IMR-90 (cell line): ENCODE data around the gene PCNX2. TPM values are rescaled to one million over a fixed set of nuclear protein-coding genes. Genes with fewer than 3 reads are reported as not detected.
A peak's percentile ranks its signal among the peaks of the same experiment; 100 is the strongest.

Experiments used
- ATAC-seq: fragments of 200-7000 bp; cut with Tn5 transposase; 2 replicates; pipeline ENCODE4 v1.9.1; 2020; ENCODE audit warnings: low read depth, mild to moderate bottlenecking, moderate library complexity
- BruUV-seq: library from RNA; stranded (reverse); fragments of 400-500 nt; replicated peaks from 2 replicates; lab custom pipeline; 2021; lab: Mats Ljungman, UMichigan
- CTCF ChIA-PET: fragments of 300-600 bp; formaldehyde crosslinking; extraction: SDS; loops from one replicate; lab custom pipeline; 2021; ENCODE audit warnings: antibody characterized with exemption; lab: Yijun Ruan, JAX
- POLR2A ChIA-PET: fragments of 300-600 bp; sonication (Branson Sonifier 250); formaldehyde crosslinking; loops from one replicate; lab custom pipeline; 2022; ENCODE audit warnings: antibody characterized with exemption; ENCODE audit not compliant: unreplicated experiment; lab: Charles Lee
- DNase-seq: peaks from one replicate; pipeline ENCODE4 v3.0.0; 2013
- H2AFZ ChIP-seq: replicated peaks from 2 replicates; pipeline ENCODE3; 2013; ENCODE audit warnings: low read length, mild to moderate bottlenecking; ENCODE audit not compliant: poor library complexity
- H2AK5ac ChIP-seq: 2 replicates; pipeline ENCODE4 v1.6.1; 2013; ENCODE audit warnings: low read depth, low read length, inconsistent platforms
- H2AK9ac ChIP-seq: replicated peaks from 2 replicates; pipeline ENCODE3; 2013; ENCODE audit warnings: mild to moderate bottlenecking, low read depth, low read length, moderate library complexity; ENCODE audit not compliant: poor library complexity
- H2BK120ac ChIP-seq: 2 replicates; pipeline ENCODE4 v1.6.1; 2013; ENCODE audit warnings: low read depth, low read length, inconsistent platforms
- H2BK15ac ChIP-seq: 3 replicates; pipeline ENCODE4 v1.6.1; 2013; ENCODE audit warnings: low read depth, low read length, inconsistent platforms
- H2BK20ac ChIP-seq: 2 replicates; pipeline ENCODE4 v1.6.1; 2013; ENCODE audit warnings: low read depth, mild to moderate bottlenecking, inconsistent platforms, low read length, moderate library complexity
- H2BK5ac ChIP-seq: 2 replicates; pipeline ENCODE4 v1.6.1; 2013; ENCODE audit warnings: mild to moderate bottlenecking, low read depth, low read length, inconsistent platforms; ENCODE audit not compliant: poor library complexity, severe bottlenecking
- H3K14ac ChIP-seq: replicated peaks from 2 replicates; pipeline ENCODE4 v1.6.1; 2013; ENCODE audit warnings: low read depth, low read length, inconsistent platforms
- H3K18ac ChIP-seq: 2 replicates; pipeline ENCODE4 v1.6.1; 2013; ENCODE audit warnings: low read depth, low read length, control low read depth
- H3K23ac ChIP-seq: 2 replicates; pipeline ENCODE4 v1.6.1; 2013; ENCODE audit warnings: low read depth, low read length, inconsistent platforms
- H3K27ac ChIP-seq: 2 replicates; pipeline ENCODE4 v1.5.1; 2013; ENCODE audit warnings: mild to moderate bottlenecking, control low read depth, low read length; ENCODE audit not compliant: insufficient read depth
- H3K27me3 ChIP-seq: 2 replicates; pipeline ENCODE4 v1.6.1; 2013; ENCODE audit warnings: low read length; ENCODE audit not compliant: control insufficient read depth, insufficient read depth
- H3K36me3 ChIP-seq: 2 replicates; pipeline ENCODE4 v1.6.1; 2013; ENCODE audit warnings: low read length, mixed read lengths; ENCODE audit not compliant: control insufficient read depth, insufficient read depth
- H3K4ac ChIP-seq: 2 replicates; pipeline ENCODE4 v1.6.1; 2013; ENCODE audit warnings: low read depth, low read length, inconsistent platforms
- H3K4me1 ChIP-seq: 2 replicates; pipeline ENCODE4 v1.6.1; 2013; ENCODE audit warnings: low read length, mixed read lengths; ENCODE audit not compliant: control insufficient read depth, insufficient read depth
- H3K4me2 ChIP-seq: 2 replicates; pipeline ENCODE4 v1.6.1; 2013; ENCODE audit warnings: low read depth, mild to moderate bottlenecking, control low read depth, low read length, moderate library complexity
- H3K4me3 ChIP-seq: 2 replicates; pipeline ENCODE4 v1.5.1; 2013; ENCODE audit warnings: low read depth, mild to moderate bottlenecking, control low read depth, low read length, moderate library complexity; ENCODE audit not compliant: insufficient read depth
- H3K56ac ChIP-seq: 2 replicates; pipeline ENCODE4 v1.6.1; 2013; ENCODE audit warnings: low read length, inconsistent platforms; ENCODE audit not compliant: insufficient read depth; ENCODE audit errors: extremely low read depth
- H3K79me1 ChIP-seq, 2 experiments: 2 replicates each; pipeline ENCODE4 v1.6.1; 2013; ENCODE audit warnings: low read length in 2 of 2, inconsistent platforms in 1 of 2, low read depth in 1 of 2
- H3K9ac ChIP-seq: 2 replicates; pipeline ENCODE4 v1.6.1; 2013; ENCODE audit warnings: low read depth, low read length, control low read depth
- H3K9me1 ChIP-seq: 2 replicates; pipeline ENCODE4 v1.6.1; 2013; ENCODE audit warnings: low read length, inconsistent platforms; ENCODE audit not compliant: insufficient read depth
- H3K9me3 ChIP-seq: 2 replicates; pipeline ENCODE4 v1.6.1; 2013; ENCODE audit warnings: low read length; ENCODE audit not compliant: control insufficient read depth, insufficient read depth
- H4K20me1 ChIP-seq: 2 replicates; pipeline ENCODE4 v1.6.1; 2013; ENCODE audit warnings: low read length, inconsistent platforms; ENCODE audit not compliant: insufficient read depth
- H4K5ac ChIP-seq: 2 replicates; pipeline ENCODE4 v1.6.1; 2013; ENCODE audit warnings: mild to moderate bottlenecking, low read depth, low read length, control low read depth
- H4K8ac ChIP-seq, 2 experiments: 2 replicates each; pipeline ENCODE4 v1.6.1; 2013; ENCODE audit warnings: low read depth in 2 of 2, low read length in 2 of 2, control low read depth in 1 of 2, inconsistent platforms in 1 of 2
- H4K91ac ChIP-seq: 2 replicates; pipeline ENCODE4 v1.6.1; 2013; ENCODE audit warnings: low read depth, low read length, inconsistent platforms; ENCODE audit not compliant: insufficient read depth
- BHLHE40 ChIP-seq: fragments of 150-350 bp; IDR thresholded peaks from 2 replicates; pipeline ENCODE4 v1.6.1; 2016; ENCODE audit warnings: mild to moderate bottlenecking, low read depth, low read length
- CEBPB ChIP-seq: IDR thresholded peaks from 2 replicates; pipeline ENCODE4 v1.6.1; 2012; ENCODE audit warnings: low read depth, low read length, improper control_type of control experiment
- CHD1 ChIP-seq: IDR thresholded peaks from 2 replicates; pipeline ENCODE4 v1.6.1; 2012; ENCODE audit warnings: low read depth, low read length, improper control_type of control experiment
- MAFK ChIP-seq: IDR thresholded peaks from 2 replicates; pipeline ENCODE4 v1.6.1; 2012; ENCODE audit warnings: low read depth, low read length, improper control_type of control experiment
- MAZ ChIP-seq: IDR thresholded peaks from 2 replicates; pipeline ENCODE4 v1.6.1; 2012; ENCODE audit warnings: low read depth, mild to moderate bottlenecking, low read length, improper control_type of control experiment, moderate library complexity, borderline replicate concordance
- MXI1 ChIP-seq: IDR thresholded peaks from 2 replicates; pipeline ENCODE4 v1.6.1; 2012; ENCODE audit warnings: low read depth, mild to moderate bottlenecking, low read length, moderate library complexity, borderline replicate concordance
- POLR2A ChIP-seq: IDR thresholded peaks from 2 replicates; pipeline ENCODE4 v1.6.1; 2012; ENCODE audit warnings: mild to moderate bottlenecking, low read depth, low read length
- RFX5 ChIP-seq: IDR thresholded peaks from 2 replicates; pipeline ENCODE4 v1.8.0; 2012; ENCODE audit warnings: low read depth, mild to moderate bottlenecking, low read length, moderate library complexity
- SMC3 ChIP-seq: fragments of 150-350 bp; IDR thresholded peaks from 2 replicates; pipeline ENCODE4 v1.6.1; 2016; ENCODE audit warnings: low read depth, mild to moderate bottlenecking, antibody characterized with exemption, low read length, moderate library complexity
- WGBS, 2 experiments: methylation state at CpG; one replicate each; pipeline versions ENCODE4 v1.1.5 to v1.1.7; 2013; ENCODE audit warnings: missing lambda C conversion rate in 2 of 2; ENCODE audit not compliant: insufficient read length in 1 of 2; ENCODE audit errors: extremely low coverage in 2 of 2; 5-methylcytosine and 5-hydroxymethylcytosine counted together
- dilution Hi-C: fragments of 300-500 bp; cut with HindIII; formaldehyde crosslinking; loops from one replicate; pipeline ENCODE4 v1.14.3; 2018; ENCODE audit warnings: low sequenced_read_pairs; ENCODE audit not compliant: unreplicated experiment
- in situ Hi-C: fragments of 300-500 bp; cut with MboI; formaldehyde crosslinking; loops from 3 replicates; pipeline ENCODE4 v1.14.3; 2019; ENCODE audit warnings: low sequenced_read_pairs, inconsistent platforms, mixed read lengths
- intact Hi-C: fragments of 100-400 bp; cut with micrococcal nuclease; formaldehyde crosslinking; loops from 2 replicates; pipeline ENCODE4 v1.10.0; 2022
- polyA plus RNA-seq, 3 experiments: library from polyadenylated mRNA; depleted of rRNA; stranded (reverse); fragments of >200 nt; gene quantifications; 2 replicates each; pipeline ENCODE4 v1.2.3, GENCODE V29; 2012; ENCODE audit warnings: low replicate concordance in 1 of 3
- total RNA-seq: library from RNA; depleted of rRNA; stranded (reverse); fragments of >200 nt; gene quantifications from 2 replicates; pipeline ENCODE4 v1.2.3, GENCODE V29; 2012
- TF ChIP-seq, protein P1 (sequence below): conservative IDR thresholded peaks from 2 replicates; pipeline ENCODE4 v1.5.1; 2012; ENCODE audit warnings: mild to moderate bottlenecking, low read depth, low read length, improper control_type of control experiment
- TF ChIP-seq, protein P2 (sequence below): fragments of 150-350 bp; IDR thresholded peaks from 2 replicates; pipeline ENCODE4 v1.6.1; 2017; ENCODE audit warnings: mild to moderate bottlenecking, antibody characterized with exemption, low read length, low read depth
- TF ChIP-seq, protein P3 (sequence below): fragments of 150-350 bp; IDR thresholded peaks from 2 replicates; pipeline ENCODE4 v1.6.1; 2016; ENCODE audit warnings: low read depth, mild to moderate bottlenecking, low read length, moderate library complexity, borderline replicate concordance

Gene PCNX2
- total and polyA plus RNA-seq, 2 of the 4 experiments (the other 2 are of a cell fraction) = 15.9 to 22.6 TPM

DNA sequence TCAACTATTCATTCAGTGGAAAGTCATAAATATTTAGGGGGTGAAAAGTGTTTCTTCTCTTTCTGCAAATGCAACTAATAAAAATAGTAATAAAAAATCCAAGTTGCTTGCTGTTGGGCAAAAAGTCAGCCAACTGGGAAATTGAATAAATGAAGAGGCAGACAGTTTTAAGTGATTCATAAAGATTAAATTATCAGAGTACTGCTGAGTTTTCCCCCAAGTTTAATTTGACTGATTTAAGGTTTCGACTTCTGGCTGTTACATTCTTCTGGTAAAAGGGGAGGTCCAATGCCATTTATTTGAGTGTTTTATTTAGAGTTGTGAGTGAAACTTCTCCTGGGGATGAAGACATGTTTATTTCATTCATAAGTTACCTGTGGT lies 219.6 kb downstream of the PCNX2 start:
- Histone ChIP-seq H4K20me1 (no peaks in the 10 kb centered on the region), H2AK5ac (no peak overlapping the region), H2BK5ac (no peak overlapping the region), H3K4ac (no peak overlapping the region), H3K4me2 (no peak overlapping the region), H4K8ac (no peak overlapping the region), H4K91ac (no peak overlapping the region), H3K9ac (no peak overlapping the region), H3K56ac (no peak overlapping the region), H3K27ac (no peak overlapping the region), H2BK120ac (no peak overlapping the region), H3K79me1 (no peaks in the 10 kb centered on the region), H3K9me3 (peaks cover 3% of the 10 kb centered on the region), H2BK15ac (no peak overlapping the region), H2AK9ac (no peak overlapping the region), H3K4me3 (no peak overlapping the region), H3K36me3 (no peaks in the 10 kb centered on the region), H3K18ac (peak overlapping the region; percentile 29), H2AFZ (no peak overlapping the region), H3K23ac (no peak overlapping the region), H3K9me1 (no peaks in the 10 kb centered on the region), H2BK20ac (no peak overlapping the region), H4K5ac (no peak overlapping the region), H3K14ac (no peak overlapping the region), H3K27me3 (peaks cover 6% of the 10 kb centered on the region), H3K4me1 (peaks cover 9% of the 10 kb centered on the region)
- ChIA-PET POLR2A (no interaction called here), CTCF (interaction anchor here (0.6 kb wide), 1 partner anchor 31 kb away, joined by 3 read pairs; no protein-coding TSS in a partner anchor)
- TF ChIP-seq RFX5 = no peak
- TF ChIP-seq, protein P1, sequence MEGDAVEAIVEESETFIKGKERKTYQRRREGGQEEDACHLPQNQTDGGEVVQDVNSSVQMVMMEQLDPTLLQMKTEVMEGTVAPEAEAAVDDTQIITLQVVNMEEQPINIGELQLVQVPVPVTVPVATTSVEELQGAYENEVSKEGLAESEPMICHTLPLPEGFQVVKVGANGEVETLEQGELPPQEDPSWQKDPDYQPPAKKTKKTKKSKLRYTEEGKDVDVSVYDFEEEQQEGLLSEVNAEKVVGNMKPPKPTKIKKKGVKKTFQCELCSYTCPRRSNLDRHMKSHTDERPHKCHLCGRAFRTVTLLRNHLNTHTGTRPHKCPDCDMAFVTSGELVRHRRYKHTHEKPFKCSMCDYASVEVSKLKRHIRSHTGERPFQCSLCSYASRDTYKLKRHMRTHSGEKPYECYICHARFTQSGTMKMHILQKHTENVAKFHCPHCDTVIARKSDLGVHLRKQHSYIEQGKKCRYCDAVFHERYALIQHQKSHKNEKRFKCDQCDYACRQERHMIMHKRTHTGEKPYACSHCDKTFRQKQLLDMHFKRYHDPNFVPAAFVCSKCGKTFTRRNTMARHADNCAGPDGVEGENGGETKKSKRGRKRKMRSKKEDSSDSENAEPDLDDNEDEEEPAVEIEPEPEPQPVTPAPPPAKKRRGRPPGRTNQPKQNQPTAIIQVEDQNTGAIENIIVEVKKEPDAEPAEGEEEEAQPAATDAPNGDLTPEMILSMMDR = no peak
- TF ChIP-seq CHD1 = no peak
- no peak for TF ChIP-seq SMC3
- no peak for TF ChIP-seq POLR2A
- TF ChIP-seq BHLHE40 = no peak
- TF ChIP-seq, protein P2, sequence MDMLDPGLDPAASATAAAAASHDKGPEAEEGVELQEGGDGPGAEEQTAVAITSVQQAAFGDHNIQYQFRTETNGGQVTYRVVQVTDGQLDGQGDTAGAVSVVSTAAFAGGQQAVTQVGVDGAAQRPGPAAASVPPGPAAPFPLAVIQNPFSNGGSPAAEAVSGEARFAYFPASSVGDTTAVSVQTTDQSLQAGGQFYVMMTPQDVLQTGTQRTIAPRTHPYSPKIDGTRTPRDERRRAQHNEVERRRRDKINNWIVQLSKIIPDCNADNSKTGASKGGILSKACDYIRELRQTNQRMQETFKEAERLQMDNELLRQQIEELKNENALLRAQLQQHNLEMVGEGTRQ = no peak
- TF ChIP-seq MXI1 = no peak
- TF ChIP-seq CEBPB = no peak
- no peak for TF ChIP-seq MAZ
- no peak for TF ChIP-seq MAFK
- TF ChIP-seq, protein P3, sequence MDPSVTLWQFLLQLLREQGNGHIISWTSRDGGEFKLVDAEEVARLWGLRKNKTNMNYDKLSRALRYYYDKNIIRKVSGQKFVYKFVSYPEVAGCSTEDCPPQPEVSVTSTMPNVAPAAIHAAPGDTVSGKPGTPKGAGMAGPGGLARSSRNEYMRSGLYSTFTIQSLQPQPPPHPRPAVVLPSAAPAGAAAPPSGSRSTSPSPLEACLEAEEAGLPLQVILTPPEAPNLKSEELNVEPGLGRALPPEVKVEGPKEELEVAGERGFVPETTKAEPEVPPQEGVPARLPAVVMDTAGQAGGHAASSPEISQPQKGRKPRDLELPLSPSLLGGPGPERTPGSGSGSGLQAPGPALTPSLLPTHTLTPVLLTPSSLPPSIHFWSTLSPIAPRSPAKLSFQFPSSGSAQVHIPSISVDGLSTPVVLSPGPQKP = no peak
- intact Hi-C loops (no loop called here), in situ Hi-C loops (loop anchor here (10.0 kb wide), 1 partner anchor 59 kb away; no protein-coding TSS in a partner anchor), dilution Hi-C loops (no loop called here)
- no TSS peak for BruUV-seq
- DNase-seq (no peak), ATAC-seq (no peak)
- no CpG with 5 or more reads among the region's 1 CpG for WGBS, 2 experiments
